Naive thymus-derived CD8-positive, alpha-beta T cell (primary cell): ENCODE results near the gene MFSD6L. TPM values are rescaled to one million over a fixed set of nuclear protein-coding genes. Genes with fewer than 3 reads are reported as not detected.

Experiments used
- polyA plus RNA-seq, 3 donors: library from polyadenylated mRNA; unstranded; fragments of 300-500 nt; fragmentation: Illumina TruSeq; gene quantifications; one replicate each; pipeline ENCODE4 v1.2.3, GENCODE V29; 2021
- total RNA-seq, 8 experiments: library from RNA in 2 of 8; stranded (reverse) in 2 of 8; gene quantifications; one replicate each; pipeline ENCODE4 v1.2.3 and lab custom pipeline; 2021 to 2026

MFSD6L gene
- total and polyA plus RNA-seq, 5 experiments from 2014 or later: 0.26 TPM; not detected in 4

Other genes with a start within 250 kb of the MFSD6L start
- 1 to 10 TPM; 1.7 to 2.5 TPM for gene MYH10, start 168.6 kb downstream of the MFSD6L start, total RNA-seq
- 1 to 10 TPM in 2 of 3 donors, under 1 TPM in 1; 0.56 to 3.1 (median 1.6) TPM for gene MYH10, start 168.6 kb downstream of the MFSD6L start, polyA plus RNA-seq
- gene CCDC42, start 54.5 kb downstream of the MFSD6L start, total RNA-seq: under 1 TPM; 0.44 to 0.66 TPM
- not detected for gene CCDC42, start 54.5 kb downstream of the MFSD6L start, polyA plus RNA-seq
- gene SPDYE4, start 40.8 kb downstream of the MFSD6L start, total RNA-seq: not detected
- not detected for gene SPDYE4, start 40.8 kb downstream of the MFSD6L start, polyA plus RNA-seq
- gene PIK3R6, start 68.3 kb upstream of the MFSD6L start, total RNA-seq: under 1 TPM; 0.42 to 0.44 TPM
- gene PIK3R6, start 68.3 kb upstream of the MFSD6L start, polyA plus RNA-seq: under 1 TPM in 1 of 3 donors, not detected in 2; 0.47 TPM
- gene PIK3R5, start 166.3 kb upstream of the MFSD6L start, total RNA-seq: 100 to 1,000 TPM in 1 of 2 experiments, 10 to 100 TPM in 1; 94.1 to 104 TPM
- 10 to 100 TPM; 20.0 to 44.0 (median 25.8) TPM for gene PIK3R5, start 166.3 kb upstream of the MFSD6L start, polyA plus RNA-seq
- gene NTN1, start 222.1 kb upstream of the MFSD6L start, total RNA-seq: under 1 TPM in 1 of 2 experiments, not detected in 1; 0.05 TPM
- gene NTN1, start 222.1 kb upstream of the MFSD6L start, polyA plus RNA-seq: not detected